Stimulated activated CD4-positive, alpha-beta T cell treated with anti-CD3 and anti-CD28 coated beads, Interleukin-12 subunit alpha, Interleukin-12 subunit beta, amount 100 ng/mL, for 48 hours (primary cell): Measurements from ENCODE around the gene HDAC10.
A peak's percentile ranks its signal among the peaks of the same experiment; 100 is the strongest.

Source experiments
- DNase-seq, 3 donors: peaks; one replicate each; pipeline ENCODE4 v3.0.0-alpha.2; 2020; ENCODE audit warnings: low read depth in 2 of 3, low spot score in 1 of 3

The HDAC10 gene

DNA sequence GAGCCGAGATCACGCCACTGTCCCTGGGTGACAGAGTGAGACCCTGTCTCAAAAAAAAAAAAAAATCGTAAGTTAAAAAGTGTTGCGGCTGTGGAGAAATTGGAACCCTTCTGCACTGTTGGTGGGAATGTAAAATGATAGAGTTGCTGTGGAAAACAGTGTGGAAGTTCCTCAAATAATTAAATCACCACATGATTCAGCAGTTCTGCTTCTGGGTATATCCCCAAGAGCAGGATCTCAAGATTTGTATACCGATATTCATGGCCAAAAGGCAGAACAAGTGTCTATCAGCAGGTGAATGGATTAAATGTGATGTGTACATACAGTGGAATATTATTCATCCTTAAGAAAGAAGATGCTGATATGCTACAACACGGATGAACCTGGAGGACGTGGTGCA is 46.5 kb downstream of the HDAC10 start:
- DNase-seq: no peak

- no peak for DNase-seq
These were observed 47.8 kb downstream of the HDAC10 start for GRCh38 chr22:50203288-50203687.

- no peak for DNase-seq
These were observed 48.9 kb downstream of the HDAC10 start for GRCh38 chr22:50202130-50202666.

DNA sequence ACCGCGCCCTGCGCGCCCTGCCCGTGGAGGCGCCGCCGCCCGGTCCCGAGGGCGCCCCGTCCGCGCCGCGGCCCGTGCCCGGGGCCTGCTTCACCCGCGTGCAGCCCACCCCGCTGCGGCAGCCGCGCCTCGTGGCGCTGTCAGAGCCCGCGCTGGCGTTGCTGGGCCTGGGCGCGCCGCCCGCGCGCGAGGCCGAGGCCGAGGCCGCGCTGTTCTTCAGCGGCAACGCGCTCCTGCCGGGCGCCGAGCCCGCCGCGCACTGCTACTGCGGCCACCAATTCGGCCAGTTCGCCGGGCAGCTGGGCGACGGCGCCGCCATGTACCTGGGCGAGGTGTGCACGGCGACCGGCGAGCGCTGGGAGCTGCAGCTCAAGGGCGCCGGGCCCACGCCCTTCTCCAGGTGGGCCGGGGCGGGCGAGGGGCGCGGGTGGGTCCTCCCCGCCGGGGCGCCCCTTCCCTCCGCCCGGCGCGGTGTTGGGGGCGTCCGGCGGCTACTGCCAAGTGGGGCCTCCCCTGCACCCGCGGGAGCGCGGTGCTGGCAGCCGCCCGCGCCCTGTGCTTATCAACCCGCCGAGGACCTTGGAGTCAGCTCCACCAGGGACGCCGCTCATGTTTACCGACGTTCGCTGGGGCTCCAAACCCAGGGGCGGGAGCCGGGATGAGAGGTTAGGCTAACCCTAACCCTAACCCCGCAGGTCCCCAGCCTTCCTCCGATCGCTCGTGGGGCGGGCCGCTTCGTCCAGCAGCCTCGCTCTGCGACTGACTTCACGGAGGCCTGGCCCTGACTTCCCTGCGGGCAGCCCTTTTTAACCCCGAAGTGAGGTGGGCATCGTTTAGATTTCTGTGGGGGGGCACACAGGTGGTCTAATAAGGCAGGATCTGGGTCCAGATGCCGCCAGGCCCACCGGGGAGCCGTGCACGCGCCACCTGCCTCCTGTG is 49.6 kb downstream of the HDAC10 start:
- no peak for DNase-seq

- DNase-seq: peak; percentile 83 to 94 (median 84)
These were observed 50.4 kb downstream of the HDAC10 start, which contains the start of gene SELENOO for GRCh38 chr22:50200461-50201190. Gene SELENOO (plus strand): TSS chr22:50201011. CDS start chr22:50201037, 26 bp downstream.

DNA sequence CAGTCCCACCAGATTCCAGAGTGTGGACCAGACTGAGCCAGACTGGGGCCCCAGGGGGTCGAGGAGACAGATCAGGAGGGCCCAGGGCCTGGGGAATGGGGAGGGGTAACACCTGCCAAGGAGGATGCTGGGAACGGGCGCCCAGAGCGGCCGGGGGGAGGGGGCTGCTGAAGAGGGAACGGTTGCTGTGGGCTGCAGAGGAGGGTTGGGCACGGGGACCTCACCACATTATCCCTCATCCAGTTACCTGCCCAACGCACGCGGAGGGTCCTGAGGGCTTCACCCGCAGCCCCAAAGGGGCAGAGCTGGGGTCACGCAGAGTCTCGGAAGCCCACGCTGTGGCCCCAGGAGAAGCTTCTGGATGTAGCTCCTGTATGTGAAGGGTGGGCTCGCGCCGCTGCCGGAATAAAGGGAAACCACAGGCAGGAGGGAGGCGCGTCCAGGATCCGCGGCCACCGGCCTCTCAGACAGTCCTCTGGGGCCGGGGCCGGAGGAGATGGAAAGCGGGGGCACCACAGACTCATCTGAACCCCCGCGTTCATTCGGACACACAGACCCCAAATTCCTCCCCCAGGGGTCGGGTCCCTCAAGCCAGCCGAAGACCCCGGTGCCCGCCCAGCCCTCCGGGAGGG is 51.1 kb downstream of the HDAC10 start:
- DNase-seq: no peak

DNA sequence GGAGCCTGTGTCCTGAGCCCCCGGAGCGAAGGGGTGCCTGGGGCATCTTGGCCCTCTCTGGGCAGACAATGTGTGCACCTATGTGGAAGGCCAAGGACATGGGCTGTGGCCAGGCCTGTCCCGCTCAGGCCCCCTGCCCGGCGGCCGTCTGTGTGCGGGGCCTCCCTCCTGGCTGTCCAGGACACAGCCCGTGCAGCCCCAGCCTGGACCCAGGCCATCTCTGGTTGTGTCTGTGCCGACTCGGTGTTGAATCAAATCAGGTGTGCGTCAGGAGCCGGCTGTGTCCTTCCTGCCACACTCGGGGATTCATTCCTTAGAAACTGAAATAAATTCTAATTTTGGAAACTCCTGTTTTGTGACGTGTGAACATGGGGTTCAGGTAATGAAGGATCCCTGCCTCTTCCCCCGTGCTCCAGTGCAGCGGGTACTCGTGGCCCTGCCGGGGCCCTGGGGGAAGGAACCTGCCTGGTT is 51.8 kb downstream of the HDAC10 start:
- DNase-seq: no peak

DNA sequence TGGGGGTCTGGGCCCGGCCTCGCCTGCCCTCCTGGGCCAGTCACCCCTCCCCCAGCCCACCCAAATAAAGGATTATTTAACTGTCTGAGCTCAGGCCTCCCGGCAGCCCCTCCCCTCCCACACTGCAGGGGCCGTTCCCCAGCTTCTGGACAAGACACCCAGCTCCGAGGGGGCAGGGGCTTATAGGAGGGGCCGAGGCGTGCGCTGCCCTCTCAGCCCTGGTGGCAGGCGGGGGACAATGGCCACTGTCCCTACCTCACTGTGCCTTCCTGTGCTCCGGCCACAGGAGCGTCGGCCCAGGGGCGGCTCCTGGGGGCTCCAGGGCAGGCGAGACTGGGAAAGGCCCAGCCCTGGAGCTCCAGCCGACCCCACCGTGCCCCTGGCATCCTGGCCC is 52.4 kb downstream of the HDAC10 start:
- no peak for DNase-seq

- no peak for DNase-seq
These were observed 53.0 kb downstream of the HDAC10 start for GRCh38 chr22:50197856-50198623.

DNA sequence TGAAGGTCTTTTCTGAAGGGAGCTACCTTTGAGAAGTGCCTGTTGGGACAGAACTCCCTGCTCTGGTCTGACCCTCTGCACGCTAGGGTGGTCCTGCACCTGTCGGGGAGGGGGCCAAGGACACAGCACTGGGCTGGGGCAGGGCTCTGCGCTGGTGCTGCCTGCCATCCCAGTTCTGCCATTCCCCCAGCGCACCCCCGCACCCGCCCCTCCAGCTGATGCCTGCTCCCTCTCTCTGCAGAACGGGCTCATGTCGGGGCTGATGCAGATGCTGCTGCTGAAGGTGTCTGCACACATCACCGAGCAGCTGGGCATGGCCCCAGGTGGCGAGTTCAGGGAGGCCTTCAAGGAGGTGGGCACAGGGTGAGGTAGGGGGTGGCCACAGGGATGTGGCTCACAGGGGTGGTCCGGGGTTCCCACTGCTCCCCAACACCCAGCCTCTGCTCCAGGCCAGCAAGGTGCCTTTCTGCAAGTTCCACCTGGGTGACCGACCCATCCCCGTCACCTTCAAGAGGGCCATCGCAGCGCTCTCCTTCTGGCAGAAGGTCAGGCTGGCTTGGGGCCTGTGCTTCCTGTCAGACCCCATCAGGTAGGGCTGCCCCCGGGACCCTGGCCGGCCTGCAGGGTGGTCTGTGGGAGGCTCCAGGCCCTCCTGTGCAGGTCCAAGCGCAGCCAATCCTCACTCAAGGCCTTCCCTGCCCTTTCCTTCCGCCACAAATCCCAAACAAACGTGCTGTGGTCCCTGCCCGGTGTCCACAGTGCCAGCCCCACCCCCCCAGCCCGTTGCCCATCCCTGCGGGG is 53.9 kb downstream of the HDAC10 start:
- no peak for DNase-seq

- DNase-seq: no peak
These were observed 54.8 kb downstream of the HDAC10 start for GRCh38 chr22:50196256-50196655.
